ENCODE results near the gene RDH5. TPM values are rescaled to one million over a fixed set of nuclear protein-coding genes. Genes with fewer than 3 reads are reported as not detected.

The RDH5 gene
- total and polyA plus RNA-seq, 2 experiments from 2014 or later: 17.6 to 27.2 TPM

DNA sequence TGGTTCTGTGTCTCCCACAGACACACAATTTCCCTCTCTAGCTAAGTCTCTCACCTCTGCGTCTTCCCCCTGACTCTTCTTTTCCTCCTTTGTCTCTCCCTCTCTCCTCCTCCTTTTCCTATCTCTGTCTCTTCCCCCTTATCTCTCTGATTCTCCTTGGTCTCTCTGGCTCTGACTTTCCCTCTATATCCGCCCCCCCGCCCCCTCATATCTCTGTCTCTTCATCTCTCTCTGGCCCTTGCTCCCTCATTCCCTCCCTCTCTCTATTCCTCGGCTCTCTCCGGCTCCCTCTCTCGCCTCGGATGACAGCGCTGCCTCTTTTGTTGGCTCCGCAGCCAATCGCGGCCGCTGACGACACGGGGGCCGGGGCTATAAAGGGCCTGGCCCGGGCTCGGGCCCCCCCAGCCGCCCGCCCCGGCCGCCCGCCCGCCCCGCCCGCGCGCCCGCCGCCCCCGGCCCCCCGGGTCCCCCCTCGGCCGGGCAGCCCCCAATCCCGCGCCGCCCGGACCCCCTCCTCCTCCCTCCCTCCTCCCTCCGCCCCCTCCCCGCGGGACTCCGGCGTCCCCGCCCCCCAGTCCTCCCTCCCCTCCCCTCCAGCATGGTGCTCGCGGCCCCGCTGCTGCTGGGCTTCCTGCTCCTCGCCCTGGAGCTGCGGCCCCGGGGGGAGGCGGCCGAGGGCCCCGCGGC is 22.7 kb downstream of the RDH5 start, which contains the start of gene GDF11:
Gene GDF11, plus strand, starts transcription at position 404 of the 687 bp plus-strand sequence. Its CDS starts 195 bp downstream, at position 599.
- Histone ChIP-seq H3K36me3 (ENCODE audit: low read depth) (no peaks in the 10 kb centered on the region), H3K9me2 (ENCODE audit: insufficient read depth) (no peaks in the 10 kb centered on the region), H3K4me3 (peak within 1 kb of the TSS; percentile 96), H3K79me2 (ENCODE audit: insufficient read depth) (0 out of 2 replicates have a peak, but pooled peaks cover 3% of the 10 kb centered on the region), H3K4me2 (ENCODE audit: unreplicated experiment) (peak within 1 kb of the TSS; percentile 98), H3F3A (ENCODE audit: insufficient read depth) (peaks cover 22% of the 10 kb centered on the region), H2AFZ (peak within 1 kb of the TSS; percentile 99), H3K27me3 (replicated peaks; ENCODE audit: insufficient read depth) (no peaks in the 10 kb centered on the region), H3K9ac (peak within 1 kb of the TSS; percentile 70), H4K20me1 (ENCODE audit: insufficient read depth) (no peaks in the 10 kb centered on the region), H3K4me1 (ENCODE audit: insufficient read depth) (peaks cover 36% of the 10 kb centered on the region), H3K9me3 (ENCODE audit: low read depth) (no peaks in the 10 kb centered on the region), H3K27ac (peak within 1 kb of the TSS; percentile 8; the same call in 1 of the 2 replicates)
- TF ChIP-seq EZH2phosphoT487 (IDR thresholded peaks at IDR 0.05; ENCODE audit: insufficient read depth, low read depth) (no peak), EZH2 (IDR thresholded peaks at IDR 0.05; ENCODE audit: insufficient read depth, poor library complexity, severe bottlenecking) (no peak)
- 0 to 2% methylated on average over 15 to 44 of the region's 53 CpGs for WGBS, 2 experiments (ENCODE audit: low coverage in 1 of 2, low lambda C conversion rate in 2 of 2, missing lambda C conversion rate in 2 of 2)
- in situ Hi-C loops (cut with MboI): no loop called here
- DNase-seq: peak; percentile 90

DNA sequence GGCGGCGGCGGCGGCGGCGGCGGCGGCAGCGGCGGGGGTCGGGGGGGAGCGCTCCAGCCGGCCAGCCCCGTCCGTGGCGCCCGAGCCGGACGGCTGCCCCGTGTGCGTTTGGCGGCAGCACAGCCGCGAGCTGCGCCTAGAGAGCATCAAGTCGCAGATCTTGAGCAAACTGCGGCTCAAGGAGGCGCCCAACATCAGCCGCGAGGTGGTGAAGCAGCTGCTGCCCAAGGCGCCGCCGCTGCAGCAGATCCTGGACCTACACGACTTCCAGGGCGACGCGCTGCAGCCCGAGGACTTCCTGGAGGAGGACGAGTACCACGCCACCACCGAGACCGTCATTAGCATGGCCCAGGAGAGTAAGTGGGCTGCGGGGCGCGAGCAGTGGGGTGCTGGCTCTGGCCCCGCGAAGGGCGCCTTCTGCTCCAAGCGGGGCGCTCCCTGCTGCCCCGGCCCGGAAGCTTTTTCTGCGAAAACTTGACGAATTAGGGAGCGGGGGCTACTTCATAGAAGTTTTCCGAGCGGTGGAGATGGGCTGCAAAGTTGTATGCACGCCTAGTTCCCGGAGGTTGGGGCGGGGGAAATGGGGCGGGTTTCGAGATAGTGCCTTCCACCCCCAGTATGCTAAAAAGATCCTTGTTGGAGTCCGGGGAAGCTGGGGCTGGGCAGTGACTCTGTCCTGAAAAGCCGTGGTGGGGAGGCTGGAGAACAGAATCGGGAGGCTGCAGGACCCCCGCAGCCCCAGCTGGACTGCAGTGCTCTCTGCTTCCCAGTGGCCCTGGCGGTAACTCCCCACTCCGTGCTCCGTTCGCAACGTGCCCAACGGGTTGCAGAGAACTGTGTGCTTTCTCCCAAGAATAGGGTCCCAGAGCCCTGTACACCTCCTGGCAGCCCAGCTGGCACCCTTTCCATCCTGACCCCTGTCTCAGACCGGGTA is 23.5 kb downstream of the RDH5 start:
- H3F3A ChIP-seq (ENCODE audit: insufficient read depth): peaks cover 29% of the 10 kb centered on the region
- H3K4me2 ChIP-seq (ENCODE audit: unreplicated experiment): peak overlapping the region; percentile 93
- 2 to 3% methylated on average over 38 to 73 of the region's 73 CpGs for WGBS, 2 experiments (ENCODE audit: low coverage in 1 of 2, low lambda C conversion rate in 2 of 2, missing lambda C conversion rate in 2 of 2)
- H3K27ac ChIP-seq: no peak overlapping the region
- H3K9ac ChIP-seq: peak overlapping the region; percentile 67
- H4K20me1 ChIP-seq (ENCODE audit: insufficient read depth): no peaks in the 10 kb centered on the region
- H3K9me2 ChIP-seq (ENCODE audit: insufficient read depth): no peaks in the 10 kb centered on the region
- TF ChIP-seq EZH2 (IDR thresholded peaks at IDR 0.05; ENCODE audit: insufficient read depth, poor library complexity, severe bottlenecking) (no peak), EZH2phosphoT487 (IDR thresholded peaks at IDR 0.05; ENCODE audit: insufficient read depth, low read depth) (no peak)
- no peaks in the 10 kb centered on the region for H3K27me3 ChIP-seq (replicated peaks; ENCODE audit: insufficient read depth)
- H3K79me2 ChIP-seq (ENCODE audit: insufficient read depth): 0 out of 2 replicates have a peak, but pooled peaks cover 3% of the 10 kb centered on the region
- peak overlapping the region; percentile 86 for H2AFZ ChIP-seq
- peak overlapping the region; percentile 96 for H3K4me3 ChIP-seq
- in situ Hi-C loops (cut with MboI): no loop called here
- no peaks in the 10 kb centered on the region for H3K9me3 ChIP-seq (ENCODE audit: low read depth)
- no peaks in the 10 kb centered on the region for H3K36me3 ChIP-seq (ENCODE audit: low read depth)
- DNase-seq: peak; percentile 87
- peaks cover 31% of the 10 kb centered on the region for H3K4me1 ChIP-seq (ENCODE audit: insufficient read depth)

DNA sequence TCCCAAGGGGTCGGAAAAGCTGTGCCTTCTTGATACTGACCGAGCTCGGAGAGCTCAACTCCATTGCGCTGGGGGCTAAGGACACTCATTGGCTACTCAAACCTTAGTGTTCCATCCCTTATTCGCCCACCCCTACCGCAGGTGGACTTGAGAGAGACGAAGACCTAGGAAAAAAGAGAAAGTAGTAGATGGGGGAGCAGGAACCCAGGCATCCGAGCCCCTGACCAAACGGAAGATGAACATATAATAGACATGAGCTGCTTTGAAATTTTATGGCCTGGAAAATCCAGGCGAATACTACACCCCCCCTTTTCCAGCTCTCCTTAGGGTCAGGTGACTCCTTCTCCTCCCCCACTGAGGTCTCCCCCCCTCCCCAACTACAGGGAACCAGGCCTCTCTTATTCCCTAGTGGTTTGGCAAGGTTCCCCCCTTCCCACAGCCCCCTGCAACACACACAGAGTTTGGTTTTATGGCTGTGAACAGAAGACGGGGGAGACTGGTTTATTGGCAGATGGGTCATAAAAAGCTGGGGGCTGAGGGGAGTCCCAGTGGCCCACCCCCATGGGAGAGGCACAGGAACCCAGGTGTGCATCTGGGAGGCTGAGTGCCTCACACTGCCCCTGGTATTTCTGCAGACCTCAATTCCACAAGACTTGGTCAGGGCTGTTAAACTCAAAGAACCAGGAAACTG is 24.3 kb downstream of the RDH5 start:
- H3K36me3 ChIP-seq (ENCODE audit: low read depth): no peaks in the 10 kb centered on the region
- TF ChIP-seq EZH2phosphoT487 (IDR thresholded peaks at IDR 0.05; ENCODE audit: insufficient read depth, low read depth): no peak
- TF ChIP-seq EZH2 (IDR thresholded peaks at IDR 0.05; ENCODE audit: insufficient read depth, poor library complexity, severe bottlenecking): no peak
- no peaks in the 10 kb centered on the region for H4K20me1 ChIP-seq (ENCODE audit: insufficient read depth)
- 0 out of 2 replicates have a peak, but pooled peaks cover 3% of the 10 kb centered on the region for H3K79me2 ChIP-seq (ENCODE audit: insufficient read depth)
- peak overlapping the region; percentile 96 for H3K4me3 ChIP-seq
- 34 to 35% methylated on average over 10 to 11 of the region's 11 CpGs for WGBS, 2 experiments (ENCODE audit: low coverage in 1 of 2, low lambda C conversion rate in 2 of 2, missing lambda C conversion rate in 2 of 2)
- no peak overlapping the region for H3K27ac ChIP-seq
- H3K4me1 ChIP-seq (ENCODE audit: insufficient read depth): peaks cover 31% of the 10 kb centered on the region
- no peaks in the 10 kb centered on the region for H3K27me3 ChIP-seq (replicated peaks; ENCODE audit: insufficient read depth)
- peak overlapping the region; percentile 86 for H2AFZ ChIP-seq
- H3K9ac ChIP-seq: peak overlapping the region; percentile 67
- peaks cover 26% of the 10 kb centered on the region for H3F3A ChIP-seq (ENCODE audit: insufficient read depth)
- H3K9me2 ChIP-seq (ENCODE audit: insufficient read depth): no peaks in the 10 kb centered on the region
- in situ Hi-C loops (cut with MboI): no loop called here
- no peaks in the 10 kb centered on the region for H3K9me3 ChIP-seq (ENCODE audit: low read depth)
- no peak for DNase-seq
- H3K4me2 ChIP-seq (ENCODE audit: unreplicated experiment): peak overlapping the region; percentile 93
